Ovary (tissue), 9 donors: ENCODE measurements around the gene DNAJC22. TPM values are rescaled to one million over a fixed set of nuclear protein-coding genes. Genes with fewer than 3 reads are reported as not detected.

Source experiments
- DNase-seq, 5 donors: peaks; one replicate each; pipeline ENCODE4 v3.0.0-alpha.2; 2019 to 2020
- H3K27ac ChIP-seq, 2 donors: fragments of 200-600 bp; one replicate each; pipeline versions ENCODE4 v1.5.1 to v1.8.0; 2019 to 2022
- H3K27me3 ChIP-seq: fragments of 200-600 bp; one replicate; pipeline ENCODE4 v1.8.0; 2022
- H3K36me3 ChIP-seq: fragments of 200-600 bp; sonication (generic); one replicate; pipeline ENCODE4 v1.5.1; 2019
- H3K4me1 ChIP-seq: one replicate; pipeline ENCODE4 v1.8.1; 2013; ENCODE audit warnings: mild to moderate bottlenecking, moderate library complexity; ENCODE audit not compliant: insufficient read depth
- H3K4me3 ChIP-seq: fragments of 200-600 bp; sonication (generic); one replicate; pipeline ENCODE4 v1.5.1; 2017
- H3K9me3 ChIP-seq, 2 donors: fragments of 200-600 bp in 1 of 2; sonication (generic) in 1 of 2; one replicate each; pipeline versions ENCODE4 v1.5.1 to v1.8.1; 2013 to 2019; ENCODE audit warnings: mild to moderate bottlenecking in 1 of 2, moderate library complexity in 1 of 2
- CTCF ChIP-seq, 3 donors: fragments of 450-650 bp in 2 of 3; fragments of 200-600 bp in 1 of 3; IDR thresholded peaks; one replicate each; pipeline versions ENCODE4 v1.5.1 to v1.8.0; 2016 to 2022; ENCODE audit warnings: antibody characterized with exemption in 3 of 3, mild to moderate bottlenecking in 1 of 3
- EP300 ChIP-seq: sonication (generic); formaldehyde crosslinking; IDR thresholded peaks from one replicate; pipeline ENCODE4 v1.6.1; 2017; ENCODE audit warnings: antibody characterized with exemption
- POLR2A ChIP-seq: fragments of 450-650 bp; IDR thresholded peaks from one replicate; pipeline ENCODE4 v1.6.1; 2017; ENCODE audit warnings: antibody characterized with exemption, mild to moderate bottlenecking, moderate library complexity
- WGBS, 3 donors: extraction: QIAGEN DNeasy Blood & Tissue Kit in 1 of 3; methylation state at CpG; one replicate each; pipeline versions ENCODE4 v1.1.5 to v1.1.7; 2013 to 2017; 5-methylcytosine and 5-hydroxymethylcytosine counted together
- intact Hi-C, 4 donors: fragments of 100-400 bp; cut with DNase I; formaldehyde crosslinking; loops; one replicate each; pipeline versions ENCODE4 v1.11.0 to v1.15.1; 2022 to 2023
- polyA plus RNA-seq, 2 donors: library from polyadenylated mRNA; stranded (reverse); fragments of 200-250 nt in 1 of 2; fragments of 350-450 nt in 1 of 2; fragmentation: Illumina TruSeq in 1 of 2; extraction: RNeasy Lipid Tissue Mini Kit (QIAGEN cat#74804) in 1 of 2; gene quantifications; one replicate each; pipeline ENCODE4 v1.2.3, GENCODE V29; 2013 to 2014
- total RNA-seq, 7 donors: library from RNA; depleted of rRNA in 2 of 7; stranded (reverse); fragments of >200 nt in 2 of 7; fragmentation: NEBNext Ultra II Directional in 3 of 7; extraction: Animal tissue kit (Norgen Biotek cat#: 25700) in 3 of 7; gene quantifications; one replicate each; pipeline versions ENCODE4 v1.1.0 to v1.2.4, GENCODE V29; 2016 to 2023
- donor health status: DM: no; HTN: no; CAD: no; lungs with moderate emphysema.
- donor health status: DM: no; HTN: no; CAD: no.
- donor health status: Bipolar disorder and iron deficiency.
- donor health status: DM: yes; HTN: yes; CAD: no.
- donor health status: DM: no; HTN: no; CAD: no.
- donor health status: DM: yes; HTN: yes; CAD: no.

Gene DNAJC22
- total and polyA plus RNA-seq, 9 donors = 0.30 to 3.4 (median 0.47) TPM; not detected in 2

GRCh38 chr12:49347311-49348193 lies 864 bp downstream of the DNAJC22 start:
- WGBS, 3 donors = 4 to 10% (median 6%) methylated on average over 32 to 37 of the region's 37 CpGs
- Histone ChIP-seq H3K36me3 (no peaks in the 10 kb centered on the region), H3K4me1 (peaks cover 16% of the 10 kb centered on the region), H3K27ac (no peak overlapping the region), H3K4me3 (peak overlapping the region; percentile 9), H3K27me3 (peaks cover 22% of the 10 kb centered on the region), H3K9me3 (no peaks in the 10 kb centered on the region)
- peak; percentile 63 to 84 (median 76) for DNase-seq
- intact Hi-C loops = loop anchor here in 2 of 4 donors (5.0 to 10.0 kb wide), 2 partner anchors 167 to 170 kb away; no protein-coding TSS in a partner anchor
- TF ChIP-seq EP300 (no peak), CTCF (IDR thresholded peaks at IDR 0.05) (peak; percentile 63 to 74 (median 70))

- no peak for TF ChIP-seq POLR2A
- TF ChIP-seq EP300 = no peak
- no peak for TF ChIP-seq CTCF (IDR thresholded peaks at IDR 0.05)
- H3K27ac ChIP-seq = no peak overlapping the region
- no peak overlapping the region for H3K4me3 ChIP-seq
- intact Hi-C loops = loop anchor here in 2 of 4 donors (5.0 to 10.0 kb wide), 2 partner anchors 166 to 169 kb away; no protein-coding TSS in a partner anchor
- 97 to 100% (median 98%) methylated on average over 5 of the region's 5 CpGs for WGBS, 3 donors
- H3K4me1 ChIP-seq = peaks cover 13% of the 10 kb centered on the region
- H3K27me3 ChIP-seq = peaks cover 22% of the 10 kb centered on the region
- H3K36me3 ChIP-seq = no peaks in the 10 kb centered on the region
- DNase-seq = no peak
- no peaks in the 10 kb centered on the region for H3K9me3 ChIP-seq
Measured at GRCh38 chr12:49348781-49349180, 2.1 kb downstream of the DNAJC22 start.

GRCh38 chr12:49349266-49349665 lies 2.6 kb downstream of the DNAJC22 start:
- 94 to 96% (median 96%) methylated on average over 11 of the region's 11 CpGs for WGBS, 3 donors

GRCh38 chr12:49352351-49352750 lies 5.7 kb downstream of the DNAJC22 start:
- TF ChIP-seq POLR2A (no peak), EP300 (no peak), CTCF (IDR thresholded peaks at IDR 0.05) (no peak)
- H3K36me3 ChIP-seq = no peaks in the 10 kb centered on the region
- H3K27me3 ChIP-seq = peaks cover 15% of the 10 kb centered on the region
- intact Hi-C loops = no loop called here
- H3K9me3 ChIP-seq = no peaks in the 10 kb centered on the region
- no peak overlapping the region for H3K4me3 ChIP-seq
- 72 to 80% (median 79%) methylated on average over 2 of the region's 2 CpGs for WGBS, 3 donors
- no peak for DNase-seq
- H3K27ac ChIP-seq = no peak overlapping the region
- peaks cover 8% of the 10 kb centered on the region for H3K4me1 ChIP-seq

More at GRCh38 chr12:49349266-49349665, 2.6 kb downstream of the DNAJC22 start:
- Histone ChIP-seq H3K4me1 (peaks cover 12% of the 10 kb centered on the region), H3K27me3 (peaks cover 22% of the 10 kb centered on the region), H3K9me3 (no peaks in the 10 kb centered on the region), H3K36me3 (no peaks in the 10 kb centered on the region), H3K27ac (no peak overlapping the region), H3K4me3 (no peak overlapping the region)
- no peak for DNase-seq
- TF ChIP-seq EP300 (no peak), CTCF (IDR thresholded peaks at IDR 0.05) (no peak), POLR2A (no peak)
- intact Hi-C loops = loop anchor here in 2 of 4 donors (5.0 to 10.0 kb wide), 2 partner anchors 166 to 168 kb away; no protein-coding TSS in a partner anchor
